Lung microvascular endothelial cell (primary cell): Measurements from ENCODE around the gene CCDC154. TPM values are rescaled to one million over a fixed set of nuclear protein-coding genes. Genes with fewer than 3 reads are reported as not detected.
"Not testable (repeated sequence)": the region's sequence is repeated elsewhere in the genome, so short reads cannot be mapped to it uniquely, and the experiment has no call there.

Experiments
- DNase-seq, 2 donors: peaks; one replicate each; pipeline versions ENCODE4 v3.0.0 to v3.0.0-alpha.2; 2010; ENCODE audit warnings: low read depth in 2 of 2
- total RNA-seq: library from RNA; depleted of rRNA; stranded (reverse); fragments of >200 nt; gene quantifications from 2 replicates; pipeline ENCODE4 v1.2.1, GENCODE V29; 2014

CCDC154 gene
- under 0.01 and 0.40 TPM in 2 replicates for total RNA-seq

GRCh38 chr16:1443980-1444729 lies at the start of gene CCDC154:
Gene CCDC154 (minus strand): TSS chr16:1444556. CDS start chr16:1444322, 234 bp downstream.
- no peak for DNase-seq

- DNase-seq = peak; percentile 20 to 25
Observed at GRCh38 chr16:1493746-1494094, 49.4 kb upstream of the CCDC154 start.

GRCh38 chr16:1492923-1493745 lies 48.8 kb upstream of the CCDC154 start, which contains the start of gene TELO2:
Gene TELO2 (plus strand): TSS chr16:1493360. CDS start chr16:1494282, 922 bp downstream.
- peak; percentile 84 to 86 for DNase-seq

- no peak for DNase-seq
Observed at GRCh38 chr16:1492082-1492922, 47.9 kb upstream of the CCDC154 start.

- no peak for DNase-seq
Observed at GRCh38 chr16:1491327-1491726, 47.0 kb upstream of the CCDC154 start.

GRCh38 chr16:1489077-1489476 lies 44.7 kb upstream of the CCDC154 start:
- DNase-seq = no peak

- no peak for DNase-seq
Observed at GRCh38 chr16:1488619-1489018, 44.3 kb upstream of the CCDC154 start, which contains the start of gene PTX4. Gene PTX4 (minus strand): TSS chr16:1488944. CDS start chr16:1488909, 35 bp downstream.

- DNase-seq = no peak
Observed at GRCh38 chr16:1488054-1488601, 43.8 kb upstream of the CCDC154 start.

GRCh38 chr16:1487395-1488053 lies 43.2 kb upstream of the CCDC154 start:
- no peak for DNase-seq

- DNase-seq = no peak
Observed at GRCh38 chr16:1486551-1487390, 42.4 kb upstream of the CCDC154 start.

GRCh38 chr16:1485847-1486496 lies 41.6 kb upstream of the CCDC154 start:
- DNase-seq = no peak

- DNase-seq = peak in 1 of 2 donors; percentile 15
Observed at GRCh38 chr16:1481906-1482835, 37.8 kb upstream of the CCDC154 start.

- DNase-seq = not testable (repeated sequence)
Observed at GRCh38 chr16:1478937-1479336, 34.6 kb upstream of the CCDC154 start.

GRCh38 chr16:1477033-1477432 lies 32.7 kb upstream of the CCDC154 start:
- no peak for DNase-seq

- DNase-seq = no peak
Observed at GRCh38 chr16:1475552-1476114, 31.3 kb upstream of the CCDC154 start.

GRCh38 chr16:1474796-1475551 lies 30.6 kb upstream of the CCDC154 start, which contains the start of gene CLCN7:
Gene CLCN7 (minus strand): TSS chr16:1475028. CDS start chr16:1474974, 54 bp downstream.
- DNase-seq = peak; percentile 92 to 95
